GM12878 (cell line): ENCODE data around the gene ZNF407. TPM values are rescaled to one million over a fixed set of nuclear protein-coding genes. Genes with fewer than 3 reads are reported as not detected.

Experiments
- ATAC-seq: fragments of 200-7000 bp; cut with Tn5 transposase; 3 replicates; pipeline ENCODE4 v1.9.1; 2020; ENCODE audit warnings: mild to moderate bottlenecking, moderate library complexity
- BruUV-seq: library from RNA; stranded (reverse); fragments of 400-500 nt; replicated peaks from 2 replicates; lab custom pipeline; 2021; lab: Mats Ljungman, UMichigan
- CTCF ChIA-PET: fragments of 300-600 bp; sonication (Branson Sonifier 250); formaldehyde crosslinking; extraction: SDS; loops from one replicate; lab custom pipeline; 2021; ENCODE audit warnings: inconsistent platforms; lab: Yijun Ruan, JAX
- POLR2A ChIA-PET: fragments of 350-600 bp; formaldehyde crosslinking; extraction: SDS; loops from one replicate; lab custom pipeline; 2021; ENCODE audit warnings: inconsistent platforms; lab: Charles Lee
- RAD21 ChIA-PET: fragments of 300-600 bp; sonication (Branson Sonifier 250); formaldehyde crosslinking; loops from one replicate; lab custom pipeline; 2023; ENCODE audit warnings: antibody characterized with exemption; ENCODE audit not compliant: unreplicated experiment; lab: Charles Lee
- SMC1A ChIA-PET: fragments of 300-600 bp; sonication (Branson Sonifier 250); formaldehyde crosslinking; loops from one replicate; lab custom pipeline; 2023; ENCODE audit not compliant: unreplicated experiment, uncharacterized antibody; lab: Charles Lee
- DNase-seq: peaks from one replicate; pipeline ENCODE4 v3.0.0-alpha.2; 2011; ENCODE audit warnings: low read depth, low spot score
- FAIRE-seq: peaks from 3 replicates; lab custom pipeline; 2011; peaks lifted over from hg19 to GRCh38; lab: Jason Lieb, UNC
- H2AFZ ChIP-seq: 2 replicates; pipeline ENCODE4 v1.6.0; 2011; ENCODE audit warnings: low read depth, low read length, control low read depth; ENCODE audit not compliant: control insufficient read depth
- H3K27ac ChIP-seq: 2 replicates; pipeline ENCODE4 v1.5.1; 2011; ENCODE audit warnings: control low read depth; ENCODE audit not compliant: control insufficient read depth, insufficient read depth
- H3K27me3 ChIP-seq, 2 experiments: replicated peaks in 1 of 2; 2 replicates each; pipeline versions ENCODE4 v1.6.0 to v1.6.1; 2011; ENCODE audit warnings: low read length in 1 of 2; ENCODE audit not compliant: control insufficient read depth in 2 of 2, insufficient read depth in 2 of 2
- H3K36me3 ChIP-seq, 2 experiments: 2 replicates each; pipeline ENCODE4 v1.5.1; 2011; ENCODE audit warnings: low read length in 1 of 2; ENCODE audit not compliant: control insufficient read depth in 2 of 2, insufficient read depth in 2 of 2
- H3K4me1 ChIP-seq: 2 replicates; pipeline ENCODE4 v1.6.1; 2011; ENCODE audit warnings: mild to moderate bottlenecking, low read length, moderate library complexity, mixed read lengths; ENCODE audit not compliant: control insufficient read depth, insufficient read depth
- H3K4me2 ChIP-seq: 2 replicates; pipeline ENCODE4 v1.6.0; 2011; ENCODE audit warnings: control low read depth; ENCODE audit not compliant: control insufficient read depth, insufficient read depth
- H3K4me3 ChIP-seq: fragments of 200-600 bp; sonication (generic); 2 replicates; pipeline ENCODE4 v1.5.1; 2016
- H3K79me2 ChIP-seq: 2 replicates; pipeline ENCODE4 v1.6.0; 2011; ENCODE audit warnings: low read length; ENCODE audit not compliant: control insufficient read depth, insufficient read depth
- H3K9ac ChIP-seq: 2 replicates; pipeline ENCODE4 v1.8.0; 2011; ENCODE audit warnings: low read length, control low read depth, mixed read lengths; ENCODE audit not compliant: control insufficient read depth, insufficient read depth
- H3K9me3 ChIP-seq: replicated peaks from 3 replicates; pipeline ENCODE4 v1.5.1; 2011; ENCODE audit warnings: mild to moderate bottlenecking, low read length; ENCODE audit not compliant: control insufficient read depth, insufficient read depth
- H4K20me1 ChIP-seq: 2 replicates; pipeline ENCODE4 v1.6.0; 2011; ENCODE audit not compliant: control insufficient read depth, insufficient read depth
- CBFB ChIP-seq: IDR thresholded peaks from 2 replicates; pipeline ENCODE4 v1.6.1; 2016; ENCODE audit warnings: antibody characterized with exemption, low read depth
- CBX3 ChIP-seq: fragments of 200-600 bp; sonication (generic); IDR thresholded peaks from 2 replicates; pipeline ENCODE4 v1.6.1; 2016; ENCODE audit warnings: low read depth, borderline replicate concordance
- CEBPB ChIP-seq, 2 experiments: fragments of 150-350 bp in 1 of 2; IDR thresholded peaks; 2 replicates each; pipeline ENCODE4 v1.6.1; 2012 to 2014; ENCODE audit warnings: low read depth in 2 of 2, low read length in 2 of 2, borderline replicate concordance in 1 of 2, inconsistent platforms in 1 of 2
- EP300 ChIP-seq, 2 experiments: fragments of 150-350 bp in 1 of 2; IDR thresholded peaks; 2 replicates each; pipeline ENCODE4 v1.6.1; 2011 to 2012; ENCODE audit warnings: low read depth in 2 of 2, low read length in 2 of 2, borderline replicate concordance in 1 of 2, improper control_type of control experiment in 1 of 2, inconsistent platforms in 1 of 2; ENCODE audit not compliant: control insufficient read depth in 1 of 2
- GABPA ChIP-seq: IDR thresholded peaks from 2 replicates; pipeline ENCODE4 v1.6.1; 2014; ENCODE audit warnings: antibody characterized with exemption, low read depth, mild to moderate bottlenecking, inconsistent platforms
- KLF5 ChIP-seq: fragments of 450-650 bp; IDR thresholded peaks from 2 replicates; pipeline ENCODE4 v1.6.1; 2014; ENCODE audit warnings: mild to moderate bottlenecking; ENCODE audit not compliant: partially characterized antibody
- POLR2A ChIP-seq: IDR thresholded peaks from 2 replicates; pipeline ENCODE4 v1.6.1; 2011; ENCODE audit warnings: low read depth, mild to moderate bottlenecking, low read length
- RAD21 ChIP-seq: IDR thresholded peaks from 2 replicates; pipeline ENCODE4 v1.6.1; 2011; ENCODE audit warnings: mild to moderate bottlenecking, low read depth, low read length, moderate library complexity; ENCODE audit not compliant: insufficient read depth
- RELA ChIP-seq: fragments of 450-650 bp; IDR thresholded peaks from 2 replicates; pipeline ENCODE4 v1.8.0; 2014; ENCODE audit warnings: borderline replicate concordance; ENCODE audit not compliant: partially characterized antibody
- TARDBP ChIP-seq: IDR thresholded peaks from 2 replicates; pipeline ENCODE4 v1.6.1; 2016; ENCODE audit warnings: borderline replicate concordance
- TCF3 ChIP-seq: IDR thresholded peaks from 2 replicates; pipeline ENCODE4 v1.6.1; 2012; ENCODE audit warnings: low read depth, mild to moderate bottlenecking, low read length, borderline replicate concordance; ENCODE audit not compliant: insufficient read depth
- WRNIP1 ChIP-seq: IDR thresholded peaks from 2 replicates; pipeline ENCODE4 v1.6.1; 2011; ENCODE audit warnings: low read depth, low read length, improper control_type of control experiment, borderline replicate concordance
- ZNF384 ChIP-seq: IDR thresholded peaks from 2 replicates; pipeline ENCODE4 v1.6.1; 2012; ENCODE audit warnings: low read depth, mild to moderate bottlenecking, low read length, improper control_type of control experiment, borderline replicate concordance
- WGBS: methylation state at CpG from one replicate; pipeline ENCODE4 v1.1.6; 2016; ENCODE audit warnings: low lambda C conversion rate; ENCODE audit not compliant: insufficient replicate concordance, insufficient coverage; ENCODE audit errors: missing lambda C conversion rate; 5-methylcytosine and 5-hydroxymethylcytosine counted together
- in situ Hi-C: fragments of 300-500 bp; cut with MboI; formaldehyde crosslinking; loops from 9 replicates; pipeline ENCODE4 v1.14.3; 2018; ENCODE audit warnings: mixed read lengths
- intact Hi-C: fragments of 100-400 bp; cut with micrococcal nuclease; formaldehyde crosslinking; loops from one replicate; pipeline ENCODE4 v1.14.2; 2022; ENCODE audit not compliant: unreplicated experiment
- polyA plus RNA-seq, 11 experiments: library from polyadenylated mRNA; depleted of rRNA in 4 of 11; unstranded in 6 of 11; stranded (reverse) in 5 of 11; fragments of >200 nt; fragmentation: Nextera tagmentation in 4 of 11; fragmentation: Illumina TruSeq in 1 of 11; extraction: Ambion mirVana in 4 of 11; extraction: Trizol in 1 of 11; gene quantifications; 1 replicate in 1 of 11; 2 replicates in 10 of 11; pipeline versions ENCODE4 v1.2.1 to v1.2.3, GENCODE V29; 2011 to 2016; ENCODE audit warnings: inconsistent platforms in 2 of 11, missing spikeins in 2 of 11, low read depth in 1 of 11
- total RNA-seq, 4 experiments: library from RNA; depleted of rRNA in 3 of 4; stranded (reverse); fragments of >200 nt in 3 of 4; fragmentation: Illumina TruSeq in 1 of 4; extraction: Trizol in 1 of 4; gene quantifications; 2 replicates each; pipeline versions ENCODE4 v1.2.1 to v1.2.3, GENCODE V29; 2013 to 2021
- TF ChIP-seq, protein P1 (sequence below): fragments of 450-650 bp; IDR thresholded peaks from 2 replicates; pipeline ENCODE4 v1.6.1; 2017; ENCODE audit warnings: antibody characterized with exemption, mild to moderate bottlenecking, moderate library complexity
- TF ChIP-seq, protein P2 (sequence below): fragments of 450-650 bp; IDR thresholded peaks from 2 replicates; pipeline ENCODE4 v1.6.1; 2017; ENCODE audit warnings: borderline replicate concordance
- TF ChIP-seq, protein P3 (sequence below): fragments of 450-650 bp; conservative IDR thresholded peaks from 2 replicates; pipeline ENCODE4 v1.6.1; 2017; ENCODE audit warnings: mild to moderate bottlenecking, moderate library complexity
- TF ChIP-seq, protein P4 (sequence below): fragments of 450-650 bp; IDR thresholded peaks from 2 replicates; pipeline ENCODE4 v1.6.1; 2014; ENCODE audit warnings: mild to moderate bottlenecking

ZNF407 gene
- total and polyA plus RNA-seq, 10 of the 15 experiments (the other 5 are each of a cell fraction or from before 2014, with no cell fraction given), result 0.69 to 11.6 (median 5.3) TPM

DNA sequence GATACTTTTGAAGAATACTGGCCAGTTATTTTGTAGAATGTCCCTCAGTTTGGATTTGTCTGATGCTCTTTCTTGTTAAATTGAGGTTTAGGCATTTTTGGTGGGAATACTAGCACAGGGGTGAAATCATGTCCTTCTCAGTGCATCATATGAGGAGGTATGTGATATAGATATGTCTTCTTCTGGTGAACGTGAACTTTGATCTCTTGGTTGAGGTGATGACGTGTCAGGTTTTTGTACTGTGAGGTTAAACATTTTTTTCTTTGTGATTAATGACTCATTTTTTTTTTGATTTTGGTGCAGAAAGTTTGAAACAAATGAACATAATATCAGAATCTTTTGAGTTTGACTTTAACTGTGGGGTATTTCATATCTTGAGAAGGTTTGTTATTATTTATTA, 11.0 kb downstream of the ZNF407 start:
- BruUV-seq, result no TSS peak
- ATAC-seq (no peak), DNase-seq (no peak), FAIRE-seq (no peak)
- ChIA-PET RAD21 (no interaction called here), SMC1A (interaction anchor here (1.5 kb wide), 1 partner anchor 23 kb away, joined by 4 read pairs; no protein-coding TSS in a partner anchor), POLR2A (no interaction called here), CTCF (interaction anchor here (0.6 kb wide), 1 partner anchor 39 kb away, joined by 3 read pairs; no protein-coding TSS in a partner anchor)
- Histone ChIP-seq H3K27ac (no peak overlapping the region), H2AFZ (no peak overlapping the region), H3K4me1 (peaks cover 5% of the 10 kb centered on the region; the same call in 1 of the 2 replicates), H3K4me3 (no peak overlapping the region), H3K36me3 (no peaks in the 10 kb centered on the region), H3K79me2 (no peaks in the 10 kb centered on the region; the same call in 1 of the 2 replicates), H4K20me1 (no peaks in the 10 kb centered on the region), H3K27me3 (no peaks in the 10 kb centered on the region), H3K4me2 (no peak overlapping the region), H3K9me3 (no peaks in the 10 kb centered on the region), H3K9ac (no peak overlapping the region)
- 98% methylated on average over 2 of the region's 2 CpGs for WGBS
- in situ Hi-C loops, result no loop called here
- TF ChIP-seq, protein P1, sequence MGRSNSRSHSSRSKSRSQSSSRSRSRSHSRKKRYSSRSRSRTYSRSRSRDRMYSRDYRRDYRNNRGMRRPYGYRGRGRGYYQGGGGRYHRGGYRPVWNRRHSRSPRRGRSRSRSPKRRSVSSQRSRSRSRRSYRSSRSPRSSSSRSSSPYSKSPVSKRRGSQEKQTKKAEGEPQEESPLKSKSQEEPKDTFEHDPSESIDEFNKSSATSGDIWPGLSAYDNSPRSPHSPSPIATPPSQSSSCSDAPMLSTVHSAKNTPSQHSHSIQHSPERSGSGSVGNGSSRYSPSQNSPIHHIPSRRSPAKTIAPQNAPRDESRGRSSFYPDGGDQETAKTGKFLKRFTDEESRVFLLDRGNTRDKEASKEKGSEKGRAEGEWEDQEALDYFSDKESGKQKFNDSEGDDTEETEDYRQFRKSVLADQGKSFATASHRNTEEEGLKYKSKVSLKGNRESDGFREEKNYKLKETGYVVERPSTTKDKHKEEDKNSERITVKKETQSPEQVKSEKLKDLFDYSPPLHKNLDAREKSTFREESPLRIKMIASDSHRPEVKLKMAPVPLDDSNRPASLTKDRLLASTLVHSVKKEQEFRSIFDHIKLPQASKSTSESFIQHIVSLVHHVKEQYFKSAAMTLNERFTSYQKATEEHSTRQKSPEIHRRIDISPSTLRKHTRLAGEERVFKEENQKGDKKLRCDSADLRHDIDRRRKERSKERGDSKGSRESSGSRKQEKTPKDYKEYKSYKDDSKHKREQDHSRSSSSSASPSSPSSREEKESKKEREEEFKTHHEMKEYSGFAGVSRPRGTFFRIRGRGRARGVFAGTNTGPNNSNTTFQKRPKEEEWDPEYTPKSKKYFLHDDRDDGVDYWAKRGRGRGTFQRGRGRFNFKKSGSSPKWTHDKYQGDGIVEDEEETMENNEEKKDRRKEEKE, result no peak
- TF ChIP-seq, protein P2, sequence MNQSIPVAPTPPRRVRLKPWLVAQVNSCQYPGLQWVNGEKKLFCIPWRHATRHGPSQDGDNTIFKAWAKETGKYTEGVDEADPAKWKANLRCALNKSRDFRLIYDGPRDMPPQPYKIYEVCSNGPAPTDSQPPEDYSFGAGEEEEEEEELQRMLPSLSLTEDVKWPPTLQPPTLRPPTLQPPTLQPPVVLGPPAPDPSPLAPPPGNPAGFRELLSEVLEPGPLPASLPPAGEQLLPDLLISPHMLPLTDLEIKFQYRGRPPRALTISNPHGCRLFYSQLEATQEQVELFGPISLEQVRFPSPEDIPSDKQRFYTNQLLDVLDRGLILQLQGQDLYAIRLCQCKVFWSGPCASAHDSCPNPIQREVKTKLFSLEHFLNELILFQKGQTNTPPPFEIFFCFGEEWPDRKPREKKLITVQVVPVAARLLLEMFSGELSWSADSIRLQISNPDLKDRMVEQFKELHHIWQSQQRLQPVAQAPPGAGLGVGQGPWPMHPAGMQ, result no peak
- TF ChIP-seq RELA, result no peak
- TF ChIP-seq KLF5, result no peak
- TF ChIP-seq GABPA, result no peak
- no peak for TF ChIP-seq EP300 (IDR thresholded peaks at IDR 0.05; ENCODE audit: borderline replicate concordance in 1 of 2, control insufficient read depth in 1 of 2, low read depth in 2 of 2, low read length in 2 of 2)
- TF ChIP-seq POLR2A, result no peak
- TF ChIP-seq, protein P3, sequence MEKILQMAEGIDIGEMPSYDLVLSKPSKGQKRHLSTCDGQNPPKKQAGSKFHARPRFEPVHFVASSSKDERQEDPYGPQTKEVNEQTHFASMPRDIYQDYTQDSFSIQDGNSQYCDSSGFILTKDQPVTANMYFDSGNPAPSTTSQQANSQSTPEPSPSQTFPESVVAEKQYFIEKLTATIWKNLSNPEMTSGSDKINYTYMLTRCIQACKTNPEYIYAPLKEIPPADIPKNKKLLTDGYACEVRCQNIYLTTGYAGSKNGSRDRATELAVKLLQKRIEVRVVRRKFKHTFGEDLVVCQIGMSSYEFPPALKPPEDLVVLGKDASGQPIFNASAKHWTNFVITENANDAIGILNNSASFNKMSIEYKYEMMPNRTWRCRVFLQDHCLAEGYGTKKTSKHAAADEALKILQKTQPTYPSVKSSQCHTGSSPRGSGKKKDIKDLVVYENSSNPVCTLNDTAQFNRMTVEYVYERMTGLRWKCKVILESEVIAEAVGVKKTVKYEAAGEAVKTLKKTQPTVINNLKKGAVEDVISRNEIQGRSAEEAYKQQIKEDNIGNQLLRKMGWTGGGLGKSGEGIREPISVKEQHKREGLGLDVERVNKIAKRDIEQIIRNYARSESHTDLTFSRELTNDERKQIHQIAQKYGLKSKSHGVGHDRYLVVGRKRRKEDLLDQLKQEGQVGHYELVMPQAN, result no peak
- TF ChIP-seq TARDBP, result no peak
- TF ChIP-seq WRNIP1, result no peak
- no peak for TF ChIP-seq RAD21
- no peak for TF ChIP-seq CEBPB (IDR thresholded peaks at IDR 0.05; ENCODE audit: borderline replicate concordance in 1 of 2, low read depth in 2 of 2, low read length in 2 of 2)
- TF ChIP-seq, protein P4, sequence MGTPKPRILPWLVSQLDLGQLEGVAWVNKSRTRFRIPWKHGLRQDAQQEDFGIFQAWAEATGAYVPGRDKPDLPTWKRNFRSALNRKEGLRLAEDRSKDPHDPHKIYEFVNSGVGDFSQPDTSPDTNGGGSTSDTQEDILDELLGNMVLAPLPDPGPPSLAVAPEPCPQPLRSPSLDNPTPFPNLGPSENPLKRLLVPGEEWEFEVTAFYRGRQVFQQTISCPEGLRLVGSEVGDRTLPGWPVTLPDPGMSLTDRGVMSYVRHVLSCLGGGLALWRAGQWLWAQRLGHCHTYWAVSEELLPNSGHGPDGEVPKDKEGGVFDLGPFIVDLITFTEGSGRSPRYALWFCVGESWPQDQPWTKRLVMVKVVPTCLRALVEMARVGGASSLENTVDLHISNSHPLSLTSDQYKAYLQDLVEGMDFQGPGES, result no peak
- no peak for TF ChIP-seq TCF3
- TF ChIP-seq ZNF384, result no peak
- TF ChIP-seq CBFB, result no peak
- no peak for TF ChIP-seq CBX3
- intact Hi-C loops, result no loop called here
